ENCODE data around the gene TMEM179. TPM values are rescaled to one million over a fixed set of nuclear protein-coding genes. Genes with fewer than 3 reads are reported as not detected.

Gene TMEM179
- total RNA-seq, 1 experiment from 2014 or later = not detected

DNA sequence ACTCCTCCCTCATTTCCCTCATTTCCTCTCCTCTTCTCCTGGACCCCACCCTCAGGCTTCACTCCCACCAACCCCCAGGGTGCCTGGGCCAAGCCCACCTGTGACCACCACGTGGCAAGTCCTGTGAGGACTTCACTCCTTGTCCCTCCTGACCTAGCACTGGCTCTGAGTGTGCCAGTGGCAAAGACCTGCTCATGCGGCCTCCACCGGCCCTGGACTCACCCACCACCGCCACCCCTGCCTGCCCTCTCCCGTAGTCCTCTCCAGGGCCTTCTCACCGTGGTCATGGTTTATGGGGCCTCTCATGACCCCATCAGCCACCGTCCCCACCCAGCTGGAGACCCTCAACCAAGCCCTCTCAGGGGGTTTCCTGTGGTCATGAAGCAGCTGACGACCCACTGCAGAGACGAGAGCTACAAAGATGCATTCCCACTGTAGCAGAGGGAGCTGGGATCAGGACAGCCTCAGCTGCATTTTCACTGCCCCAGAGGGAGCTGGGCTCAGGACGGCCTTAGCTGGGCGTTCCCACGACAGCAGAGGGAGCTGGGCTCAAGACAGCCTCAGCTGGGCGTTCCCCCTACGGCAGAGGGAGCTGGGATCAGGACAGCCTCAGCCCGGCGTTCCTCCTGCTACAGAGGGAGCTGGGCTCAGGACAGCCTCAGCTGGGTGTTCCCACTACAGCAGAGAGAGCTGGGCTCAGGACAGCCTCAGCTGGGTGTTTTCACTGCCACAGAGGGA, 28.2 kb downstream of the TMEM179 start:
- Mint-ChIP-seq H3K4me3 (ENCODE audit: low read depth, unreplicated experiment) (no peak overlapping the region), H3K4me1 (ENCODE audit: low read depth, unreplicated experiment) (peaks cover 7% of the 10 kb centered on the region), H3K9me3 (ENCODE audit: low read depth, unreplicated experiment) (no peaks in the 10 kb centered on the region), H3K27me3 (ENCODE audit: unreplicated experiment) (peaks cover 61% of the 10 kb centered on the region), H3K27ac (ENCODE audit: unreplicated experiment) (no peak overlapping the region), H3K36me3 (ENCODE audit: insufficient read depth, unreplicated experiment) (no peaks in the 10 kb centered on the region)
- CTCF ChIA-PET = interaction anchor here (0.5 to 1.7 kb wide), 3 partner anchors 12 to 440 kb away, joined by 3 to 7 read pairs (median 3); no protein-coding TSS in a partner anchor
- BruUV-seq (replicated peaks) = no TSS peak
- no peak for TF ChIP-seq CTCF (IDR thresholded peaks at IDR 0.05; ENCODE audit: unreplicated experiment)
- intact Hi-C loops (cut with micrococcal nuclease; ENCODE audit: unreplicated experiment) = no loop called here
- no peak for DNase-seq

DNA sequence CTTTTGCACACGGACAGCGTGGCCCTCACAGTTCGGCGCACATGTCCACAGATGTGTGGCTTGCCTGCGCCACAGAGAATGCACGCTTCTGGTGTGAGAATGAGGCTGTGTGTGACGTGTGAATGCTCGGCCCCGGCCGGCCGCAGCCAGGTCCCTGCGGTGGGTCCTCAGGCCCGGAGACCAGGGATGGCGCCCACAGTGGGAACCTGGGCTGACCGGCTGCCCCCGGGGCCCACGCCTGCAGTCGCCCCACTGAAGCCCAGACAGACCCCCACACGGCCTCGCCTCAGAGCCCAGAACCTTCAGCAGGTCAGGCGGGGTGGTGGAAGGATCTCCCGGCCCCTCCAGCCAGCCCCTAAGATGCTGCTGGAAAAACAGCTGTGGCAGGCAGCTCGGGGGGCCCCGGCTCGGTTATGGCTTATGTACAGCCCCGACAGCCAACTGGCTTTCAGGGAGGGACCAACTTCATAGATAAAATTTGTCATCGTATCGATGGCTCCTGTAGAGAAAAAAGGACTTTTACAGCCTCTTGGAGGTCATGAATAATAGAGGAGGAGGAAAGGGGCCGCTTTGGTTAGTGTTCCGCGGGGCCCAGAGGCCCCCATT, 29.5 kb downstream of the TMEM179 start:
- Mint-ChIP-seq H3K27me3 (ENCODE audit: unreplicated experiment) (peaks cover 63% of the 10 kb centered on the region), H3K27ac (ENCODE audit: unreplicated experiment) (no peak overlapping the region), H3K4me3 (ENCODE audit: low read depth, unreplicated experiment) (no peak overlapping the region), H3K4me1 (ENCODE audit: low read depth, unreplicated experiment) (peaks cover 7% of the 10 kb centered on the region), H3K36me3 (ENCODE audit: insufficient read depth, unreplicated experiment) (no peaks in the 10 kb centered on the region), H3K9me3 (ENCODE audit: low read depth, unreplicated experiment) (no peaks in the 10 kb centered on the region)
- no TSS peak for BruUV-seq (replicated peaks)
- CTCF ChIA-PET = interaction anchor here (0.6 kb wide), 1 partner anchor 9 kb away, joined by 3 read pairs; no protein-coding TSS in a partner anchor
- TF ChIP-seq CTCF (IDR thresholded peaks at IDR 0.05; ENCODE audit: unreplicated experiment) = no peak
- intact Hi-C loops (cut with micrococcal nuclease; ENCODE audit: unreplicated experiment) = no loop called here
- DNase-seq = no peak

- Mint-ChIP-seq H3K4me1 (ENCODE audit: low read depth, unreplicated experiment) (peaks cover 7% of the 10 kb centered on the region), H3K27me3 (ENCODE audit: unreplicated experiment) (peaks cover 63% of the 10 kb centered on the region), H3K27ac (ENCODE audit: unreplicated experiment) (no peak overlapping the region), H3K4me3 (ENCODE audit: low read depth, unreplicated experiment) (no peak overlapping the region), H3K36me3 (ENCODE audit: insufficient read depth, unreplicated experiment) (no peaks in the 10 kb centered on the region), H3K9me3 (ENCODE audit: low read depth, unreplicated experiment) (no peaks in the 10 kb centered on the region)
- DNase-seq = no peak
- no TSS peak for BruUV-seq (replicated peaks)
- CTCF ChIA-PET = interaction anchor here (0.6 to 1.7 kb wide), 2 partner anchors 10 to 85 kb away, joined by 3 to 6 read pairs; no protein-coding TSS in a partner anchor
- intact Hi-C loops (cut with micrococcal nuclease; ENCODE audit: unreplicated experiment) = no loop called here
- TF ChIP-seq CTCF (IDR thresholded peaks at IDR 0.05; ENCODE audit: unreplicated experiment) = no peak
Observed at GRCh38 chr14:104574536-104574935, 30.0 kb downstream of the TMEM179 start.

DNA sequence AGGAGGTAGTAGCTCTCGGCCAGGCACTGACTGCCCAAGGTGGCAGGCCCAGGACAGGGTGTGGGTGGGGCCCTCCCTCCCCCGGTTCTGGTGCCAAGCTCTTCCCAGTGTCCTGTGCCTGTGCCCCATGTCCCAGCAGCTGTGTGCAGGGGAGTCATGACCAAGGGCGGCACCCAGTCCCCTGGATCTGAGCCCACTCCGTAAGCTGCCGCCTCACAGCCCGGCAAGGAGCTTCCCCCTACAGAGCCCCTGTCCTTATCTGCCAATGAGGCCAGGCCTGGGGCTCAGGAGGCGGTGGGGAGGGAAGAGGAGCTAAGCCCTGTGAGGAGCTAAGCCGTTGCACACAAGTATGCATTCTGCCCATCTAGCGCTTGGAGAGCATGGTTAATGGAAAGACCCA, 30.6 kb downstream of the TMEM179 start:
- no peak overlapping the region for H3K27ac Mint-ChIP-seq (ENCODE audit: unreplicated experiment)
- intact Hi-C loops (cut with micrococcal nuclease; ENCODE audit: unreplicated experiment) = no loop called here
- CTCF ChIA-PET = interaction anchor here (0.6 to 1.7 kb wide), 2 partner anchors 10 to 84 kb away, joined by 3 to 6 read pairs; no protein-coding TSS in a partner anchor

More for the DNA sequence above, 30.6 kb downstream of the TMEM179 start:
- Mint-ChIP-seq H3K4me3 (ENCODE audit: low read depth, unreplicated experiment) (no peak overlapping the region), H3K4me1 (ENCODE audit: low read depth, unreplicated experiment) (peaks cover 7% of the 10 kb centered on the region), H3K36me3 (ENCODE audit: insufficient read depth, unreplicated experiment) (no peaks in the 10 kb centered on the region), H3K27me3 (ENCODE audit: unreplicated experiment) (peaks cover 63% of the 10 kb centered on the region), H3K9me3 (ENCODE audit: low read depth, unreplicated experiment) (no peaks in the 10 kb centered on the region)
- DNase-seq = no peak
- TF ChIP-seq CTCF (IDR thresholded peaks at IDR 0.05; ENCODE audit: unreplicated experiment) = no peak
- no TSS peak for BruUV-seq (replicated peaks)

Data from Calu3 (cell line).